ENCODE results near the gene ARHGAP4. TPM values are rescaled to one million over a fixed set of nuclear protein-coding genes. Genes with fewer than 3 reads are reported as not detected.

Gene ARHGAP4
- total and polyA plus RNA-seq, 2 donors (not counting 3 experiments of a cell fraction or from before 2014, with no cell fraction given): 20.9 to 33.3 TPM

DNA sequence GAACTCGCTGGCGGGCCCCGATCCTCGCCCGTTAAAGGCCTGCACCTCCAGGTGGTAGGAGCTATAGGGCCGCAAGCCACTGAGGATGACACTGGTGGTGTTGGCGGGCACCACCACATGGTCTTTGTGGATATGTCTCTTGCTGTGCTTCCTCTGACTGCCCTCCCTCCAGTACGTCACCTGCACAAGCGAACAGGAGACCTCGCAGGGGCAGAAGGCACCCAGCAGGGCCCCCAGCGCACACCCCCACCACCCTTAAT is 60.8 kb downstream of the ARHGAP4 start:
- Histone ChIP-seq H3K79me2 (ENCODE audit: control insufficient read depth, insufficient read depth, low read length) (no peaks in the 10 kb centered on the region), H3K4me1 (ENCODE audit: control insufficient read depth, extremely low read depth, insufficient read depth, low read length) (no peaks in the 10 kb centered on the region), H3K9me3 (replicated peaks; ENCODE audit: control insufficient read depth, insufficient read depth, low read length) (no peaks in the 10 kb centered on the region), H3K9ac (replicated peaks; ENCODE audit: extremely low read depth, insufficient read depth, low read length) (no peak overlapping the region), H3K27ac (ENCODE audit: insufficient read depth, low read depth, low read length) (no peak overlapping the region), H4K20me1 (replicated peaks; ENCODE audit: control insufficient read depth, extremely low read depth, insufficient read depth, low read length) (no peaks in the 10 kb centered on the region), H3K4me3 (replicated peaks in 1 of 3; ENCODE audit: insufficient read depth in 1 of 3, low read depth in 1 of 3, low read length in 3 of 3) (no peak overlapping the region), H3K4me2 (ENCODE audit: insufficient read depth, low read length) (no peak overlapping the region), H3K36me3 (ENCODE audit: control insufficient read depth in 2 of 2, extremely low read depth in 1 of 2, insufficient read depth in 2 of 2, low read length in 2 of 2) (no peaks in the 10 kb centered on the region), H3K9me1 (replicated peaks; ENCODE audit: control insufficient read depth, extremely low read depth, insufficient read depth, low read length) (no peaks in the 10 kb centered on the region), H2AFZ (ENCODE audit: low read depth, low read length) (no peak overlapping the region), H3K27me3 (ENCODE audit: control insufficient read depth in 2 of 2, insufficient read depth in 2 of 2, low read length in 2 of 2) (no peaks in the 10 kb centered on the region)
- no TSS peak for BruUV-seq (replicated peaks)
- no peak for TF ChIP-seq POLR2AphosphoS5 (IDR thresholded peaks at IDR 0.05; ENCODE audit: insufficient read depth, low read depth, low read length)
- TF ChIP-seq FOS (IDR thresholded peaks at IDR 0.05; ENCODE audit: borderline replicate concordance, insufficient read depth, low read length): no peak
- TF ChIP-seq MYC (IDR thresholded peaks at IDR 0.05; ENCODE audit: low read depth, low read length): no peak
- TF ChIP-seq JUN (IDR thresholded peaks at IDR 0.05; ENCODE audit: borderline replicate concordance, insufficient read depth, insufficient read length, low read depth): no peak
- TF ChIP-seq, protein P1, sequence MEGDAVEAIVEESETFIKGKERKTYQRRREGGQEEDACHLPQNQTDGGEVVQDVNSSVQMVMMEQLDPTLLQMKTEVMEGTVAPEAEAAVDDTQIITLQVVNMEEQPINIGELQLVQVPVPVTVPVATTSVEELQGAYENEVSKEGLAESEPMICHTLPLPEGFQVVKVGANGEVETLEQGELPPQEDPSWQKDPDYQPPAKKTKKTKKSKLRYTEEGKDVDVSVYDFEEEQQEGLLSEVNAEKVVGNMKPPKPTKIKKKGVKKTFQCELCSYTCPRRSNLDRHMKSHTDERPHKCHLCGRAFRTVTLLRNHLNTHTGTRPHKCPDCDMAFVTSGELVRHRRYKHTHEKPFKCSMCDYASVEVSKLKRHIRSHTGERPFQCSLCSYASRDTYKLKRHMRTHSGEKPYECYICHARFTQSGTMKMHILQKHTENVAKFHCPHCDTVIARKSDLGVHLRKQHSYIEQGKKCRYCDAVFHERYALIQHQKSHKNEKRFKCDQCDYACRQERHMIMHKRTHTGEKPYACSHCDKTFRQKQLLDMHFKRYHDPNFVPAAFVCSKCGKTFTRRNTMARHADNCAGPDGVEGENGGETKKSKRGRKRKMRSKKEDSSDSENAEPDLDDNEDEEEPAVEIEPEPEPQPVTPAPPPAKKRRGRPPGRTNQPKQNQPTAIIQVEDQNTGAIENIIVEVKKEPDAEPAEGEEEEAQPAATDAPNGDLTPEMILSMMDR (IDR thresholded peaks at IDR 0.05; ENCODE audit: extremely low read depth in 1 of 2, insufficient read depth in 1 of 2, low read depth in 1 of 2, low read length in 2 of 2): no peak
- no peak for TF ChIP-seq EZH2 (IDR thresholded peaks at IDR 0.05; ENCODE audit: borderline replicate concordance, low read depth, low read length, severe bottlenecking)
- CTCF ChIA-PET: no interaction called here
- DNase-seq (ENCODE audit: low read depth, low spot score) (no peak), FAIRE-seq (no peak)
- POLR2A ChIA-PET: no interaction called here
- intact Hi-C loops (cut with micrococcal nuclease): no loop called here
- dilution Hi-C loops (cut with MboI; ENCODE audit: extremely low pct_ligation_motif_present, low sequenced_read_pairs): no loop called here

Data from endothelial cell of umbilical vein (primary cell).